Ovary (tissue), 9 donors: Measurements from ENCODE around the gene SPAG16. TPM values are rescaled to one million over a fixed set of nuclear protein-coding genes. Genes with fewer than 3 reads are reported as not detected.

Experiments used
- DNase-seq, 5 donors: peaks; one replicate each; pipeline ENCODE4 v3.0.0-alpha.2; 2019 to 2020
- H3K27ac ChIP-seq, 2 donors: fragments of 200-600 bp; one replicate each; pipeline versions ENCODE4 v1.5.1 to v1.8.0; 2019 to 2022
- H3K27me3 ChIP-seq: fragments of 200-600 bp; one replicate; pipeline ENCODE4 v1.8.0; 2022
- H3K36me3 ChIP-seq: fragments of 200-600 bp; sonication (generic); one replicate; pipeline ENCODE4 v1.5.1; 2019
- H3K4me1 ChIP-seq: one replicate; pipeline ENCODE4 v1.8.1; 2013; ENCODE audit warnings: mild to moderate bottlenecking, moderate library complexity; ENCODE audit not compliant: insufficient read depth
- H3K4me3 ChIP-seq: fragments of 200-600 bp; sonication (generic); one replicate; pipeline ENCODE4 v1.5.1; 2017
- H3K9me3 ChIP-seq, 2 donors: fragments of 200-600 bp in 1 of 2; sonication (generic) in 1 of 2; one replicate each; pipeline versions ENCODE4 v1.5.1 to v1.8.1; 2013 to 2019; ENCODE audit warnings: mild to moderate bottlenecking in 1 of 2, moderate library complexity in 1 of 2
- CTCF ChIP-seq, 3 donors: fragments of 450-650 bp in 2 of 3; fragments of 200-600 bp in 1 of 3; IDR thresholded peaks; one replicate each; pipeline versions ENCODE4 v1.5.1 to v1.8.0; 2016 to 2022; ENCODE audit warnings: antibody characterized with exemption in 3 of 3, mild to moderate bottlenecking in 1 of 3
- EP300 ChIP-seq: sonication (generic); formaldehyde crosslinking; IDR thresholded peaks from one replicate; pipeline ENCODE4 v1.6.1; 2017; ENCODE audit warnings: antibody characterized with exemption
- POLR2A ChIP-seq: fragments of 450-650 bp; IDR thresholded peaks from one replicate; pipeline ENCODE4 v1.6.1; 2017; ENCODE audit warnings: antibody characterized with exemption, mild to moderate bottlenecking, moderate library complexity
- WGBS, 3 donors: extraction: QIAGEN DNeasy Blood & Tissue Kit in 1 of 3; methylation state at CpG; one replicate each; pipeline versions ENCODE4 v1.1.5 to v1.1.7; 2013 to 2017; 5-methylcytosine and 5-hydroxymethylcytosine counted together
- intact Hi-C, 4 donors: fragments of 100-400 bp; cut with DNase I; formaldehyde crosslinking; loops; one replicate each; pipeline versions ENCODE4 v1.11.0 to v1.15.1; 2022 to 2023
- polyA plus RNA-seq, 2 donors: library from polyadenylated mRNA; stranded (reverse); fragments of 200-250 nt in 1 of 2; fragments of 350-450 nt in 1 of 2; fragmentation: Illumina TruSeq in 1 of 2; extraction: RNeasy Lipid Tissue Mini Kit (QIAGEN cat#74804) in 1 of 2; gene quantifications; one replicate each; pipeline ENCODE4 v1.2.3, GENCODE V29; 2013 to 2014
- total RNA-seq, 7 donors: library from RNA; depleted of rRNA in 2 of 7; stranded (reverse); fragments of >200 nt in 2 of 7; fragmentation: NEBNext Ultra II Directional in 3 of 7; extraction: Animal tissue kit (Norgen Biotek cat#: 25700) in 3 of 7; gene quantifications; one replicate each; pipeline versions ENCODE4 v1.1.0 to v1.2.4, GENCODE V29; 2016 to 2023
- donor health status: DM: no; HTN: no; CAD: no; lungs with moderate emphysema.
- donor health status: DM: no; HTN: no; CAD: no.
- donor health status: Bipolar disorder and iron deficiency.
- donor health status: DM: yes; HTN: yes; CAD: no.
- donor health status: DM: no; HTN: no; CAD: no.
- donor health status: DM: yes; HTN: yes; CAD: no.

SPAG16 gene
- total and polyA plus RNA-seq, 9 donors = 25.2 to 58.7 (median 28.9) TPM

GRCh38 chr2:213288913-213289700 lies 4.8 kb downstream of the SPAG16 start:
- intact Hi-C loops = no loop called here
- H3K27ac ChIP-seq = no peak overlapping the region
- DNase-seq = no peak
- no peaks in the 10 kb centered on the region for H3K36me3 ChIP-seq
- no peaks in the 10 kb centered on the region for H3K9me3 ChIP-seq
- WGBS, 3 donors = 71 to 74% (median 71%) methylated on average over 2 of the region's 2 CpGs
- H3K4me1 ChIP-seq = peaks cover 2% of the 10 kb centered on the region
- TF ChIP-seq EP300 (no peak), CTCF (IDR thresholded peaks at IDR 0.05) (no peak), POLR2A (no peak)
- H3K27me3 ChIP-seq = no peaks in the 10 kb centered on the region
- H3K4me3 ChIP-seq = no peak overlapping the region

GRCh38 chr2:213290501-213290900 lies 6.2 kb downstream of the SPAG16 start:
- intact Hi-C loops = no loop called here
- no peaks in the 10 kb centered on the region for H3K27me3 ChIP-seq
- no peaks in the 10 kb centered on the region for H3K36me3 ChIP-seq
- no peaks in the 10 kb centered on the region for H3K9me3 ChIP-seq
- no peak for TF ChIP-seq POLR2A
- TF ChIP-seq EP300 = no peak
- no peak for TF ChIP-seq CTCF (IDR thresholded peaks at IDR 0.05)
- 64 to 69% (median 66%) methylated on average over 3 of the region's 3 CpGs for WGBS, 3 donors
- no peak overlapping the region for H3K4me3 ChIP-seq
- DNase-seq = no peak
- H3K4me1 ChIP-seq = peaks cover 2% of the 10 kb centered on the region
- H3K27ac ChIP-seq = no peak overlapping the region

GRCh38 chr2:213296270-213296669 lies 12.0 kb downstream of the SPAG16 start:
- TF ChIP-seq EP300 (no peak), POLR2A (no peak), CTCF (IDR thresholded peaks at IDR 0.05) (no peak)
- H3K4me1 ChIP-seq = no peaks in the 10 kb centered on the region
- no peaks in the 10 kb centered on the region for H3K27me3 ChIP-seq
- no peaks in the 10 kb centered on the region for H3K36me3 ChIP-seq
- no peaks in the 10 kb centered on the region for H3K9me3 ChIP-seq
- no peak overlapping the region for H3K27ac ChIP-seq
- H3K4me3 ChIP-seq = no peak overlapping the region
- no peak for DNase-seq
- 95 to 97% (median 96%) methylated on average over 5 of the region's 5 CpGs for WGBS, 3 donors
- intact Hi-C loops = no loop called here

- WGBS, 3 donors = 59 to 69% (median 64%) methylated on average over 3 of the region's 3 CpGs
These were observed 22.2 kb downstream of the SPAG16 start for GRCh38 chr2:213306316-213306942.

More at GRCh38 chr2:213306316-213306942, 22.2 kb downstream of the SPAG16 start:
- peak in 2 of 5 donors; percentile 14 to 31 for DNase-seq
- intact Hi-C loops = no loop called here
- Histone ChIP-seq H3K27me3 (no peaks in the 10 kb centered on the region), H3K27ac (no peak overlapping the region), H3K9me3 (peaks cover 0 to 5% of the 10 kb centered on the region in 2 donors), H3K36me3 (no peaks in the 10 kb centered on the region), H3K4me1 (no peaks in the 10 kb centered on the region), H3K4me3 (no peak overlapping the region)
- TF ChIP-seq POLR2A (no peak), CTCF (IDR thresholded peaks at IDR 0.05) (no peak), EP300 (no peak)
